GM19023 (cell line): ENCODE results near the gene ARHGEF40.

ENCODE experiments used
- ATAC-seq: cut with Tn5 transposase; IDR thresholded peaks from one replicate; pipeline ENCODE4 v1.9.1; 2021; ENCODE audit warnings: mild to moderate bottlenecking, moderate library complexity; ENCODE audit not compliant: unreplicated experiment

Gene ARHGEF40

DNA sequence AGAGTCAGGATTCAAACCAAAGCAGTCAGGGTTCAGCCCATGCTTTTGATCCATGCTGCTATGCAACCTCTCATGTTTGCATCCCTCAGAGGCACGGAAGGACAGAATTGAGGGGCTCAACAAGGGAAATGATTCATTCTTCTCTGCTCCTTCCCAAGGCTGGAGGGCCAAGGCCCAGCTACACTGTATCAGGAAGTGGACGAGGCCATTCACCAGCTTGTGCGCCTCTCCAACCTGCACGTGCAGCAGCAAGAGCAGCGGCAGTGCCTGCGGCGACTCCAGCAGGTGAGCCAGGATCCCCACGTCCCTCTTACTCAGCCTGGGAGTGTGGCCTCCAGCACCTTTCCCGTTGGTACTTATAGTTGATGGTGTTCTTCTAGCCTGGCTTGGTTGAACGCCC is 8.6 kb downstream of the ARHGEF40 start:
- no peak for ATAC-seq

DNA sequence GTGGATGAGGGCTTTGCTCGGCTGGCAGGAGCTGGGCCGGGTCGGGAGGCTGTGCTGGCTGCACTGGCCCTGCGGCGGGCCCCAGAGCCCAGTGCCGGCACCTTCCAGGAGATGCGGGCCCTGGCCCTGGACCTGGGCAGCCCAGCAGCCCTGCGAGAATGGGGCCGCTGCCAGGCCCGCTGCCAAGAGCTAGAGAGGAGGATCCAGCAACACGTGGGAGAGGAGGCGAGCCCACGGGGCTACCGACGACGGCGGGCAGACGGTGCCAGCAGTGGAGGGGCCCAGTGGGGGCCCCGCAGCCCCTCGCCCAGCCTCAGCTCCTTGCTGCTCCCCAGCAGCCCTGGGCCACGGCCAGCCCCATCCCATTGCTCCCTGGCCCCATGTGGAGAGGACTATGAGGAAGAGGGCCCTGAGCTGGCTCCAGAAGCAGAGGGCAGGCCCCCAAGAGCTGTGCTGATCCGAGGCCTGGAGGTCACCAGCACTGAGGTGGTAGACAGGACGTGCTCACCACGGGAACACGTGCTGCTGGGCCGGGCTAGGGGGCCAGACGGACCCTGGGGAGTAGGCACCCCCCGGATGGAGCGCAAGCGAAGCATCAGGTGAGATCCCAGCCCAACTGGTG is 11.5 kb downstream of the ARHGEF40 start:
- no peak for ATAC-seq

DNA sequence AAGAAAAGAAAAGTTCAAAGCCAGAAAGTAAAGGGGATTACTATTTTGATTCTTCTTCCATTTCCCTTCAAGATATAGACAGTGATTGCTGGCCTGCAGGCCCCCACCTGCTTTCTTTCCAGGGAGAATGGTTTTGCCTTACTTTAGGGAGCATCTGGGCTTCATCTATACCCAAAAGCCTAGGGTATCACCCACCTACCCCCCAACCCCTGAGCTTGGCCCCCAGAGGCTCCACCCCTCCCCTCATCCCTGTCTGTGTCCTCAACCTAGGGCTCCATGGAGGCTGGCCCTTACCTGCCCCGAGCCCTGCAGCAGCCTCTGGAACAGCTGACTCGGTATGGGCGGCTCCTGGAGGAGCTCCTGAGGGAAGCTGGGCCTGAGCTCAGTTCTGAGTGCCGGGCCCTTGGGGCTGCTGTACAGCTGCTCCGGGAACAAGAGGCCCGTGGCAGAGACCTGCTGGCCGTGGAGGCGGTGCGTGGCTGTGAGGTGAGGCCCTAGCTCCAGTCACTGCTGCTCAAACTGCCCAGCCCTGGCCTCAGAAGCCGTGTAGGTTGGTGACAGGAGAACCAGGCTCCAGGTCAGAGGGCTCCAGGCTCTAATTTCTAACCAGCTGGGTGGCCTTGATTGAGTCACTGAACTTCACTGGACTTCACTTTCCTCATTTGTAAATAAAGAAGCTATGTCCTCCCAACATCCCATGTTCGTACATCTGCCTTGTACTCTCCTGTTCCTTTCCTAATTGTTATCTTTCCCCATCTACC is 13.6 kb downstream of the ARHGEF40 start:
- no peak for ATAC-seq

DNA sequence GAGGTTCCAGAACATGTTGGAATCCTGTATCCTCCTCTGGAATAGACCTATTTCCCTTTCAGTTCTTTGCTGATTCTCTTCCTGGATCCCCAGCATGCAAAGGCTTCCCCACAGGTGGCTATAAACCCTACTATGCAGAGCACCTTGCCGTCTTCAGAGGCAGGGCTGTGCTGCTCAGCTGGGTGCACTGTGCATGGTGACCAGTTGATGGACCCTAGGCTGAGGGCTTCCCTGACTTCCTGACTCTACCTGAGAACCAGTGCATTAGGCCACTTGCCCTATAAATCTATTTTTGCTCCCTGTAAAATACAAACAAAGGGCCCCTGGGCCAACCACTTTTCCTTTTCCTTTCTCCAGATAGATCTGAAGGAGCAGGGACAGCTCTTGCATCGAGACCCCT is 14.3 kb downstream of the ARHGEF40 start:
- ATAC-seq, result no peak

DNA sequence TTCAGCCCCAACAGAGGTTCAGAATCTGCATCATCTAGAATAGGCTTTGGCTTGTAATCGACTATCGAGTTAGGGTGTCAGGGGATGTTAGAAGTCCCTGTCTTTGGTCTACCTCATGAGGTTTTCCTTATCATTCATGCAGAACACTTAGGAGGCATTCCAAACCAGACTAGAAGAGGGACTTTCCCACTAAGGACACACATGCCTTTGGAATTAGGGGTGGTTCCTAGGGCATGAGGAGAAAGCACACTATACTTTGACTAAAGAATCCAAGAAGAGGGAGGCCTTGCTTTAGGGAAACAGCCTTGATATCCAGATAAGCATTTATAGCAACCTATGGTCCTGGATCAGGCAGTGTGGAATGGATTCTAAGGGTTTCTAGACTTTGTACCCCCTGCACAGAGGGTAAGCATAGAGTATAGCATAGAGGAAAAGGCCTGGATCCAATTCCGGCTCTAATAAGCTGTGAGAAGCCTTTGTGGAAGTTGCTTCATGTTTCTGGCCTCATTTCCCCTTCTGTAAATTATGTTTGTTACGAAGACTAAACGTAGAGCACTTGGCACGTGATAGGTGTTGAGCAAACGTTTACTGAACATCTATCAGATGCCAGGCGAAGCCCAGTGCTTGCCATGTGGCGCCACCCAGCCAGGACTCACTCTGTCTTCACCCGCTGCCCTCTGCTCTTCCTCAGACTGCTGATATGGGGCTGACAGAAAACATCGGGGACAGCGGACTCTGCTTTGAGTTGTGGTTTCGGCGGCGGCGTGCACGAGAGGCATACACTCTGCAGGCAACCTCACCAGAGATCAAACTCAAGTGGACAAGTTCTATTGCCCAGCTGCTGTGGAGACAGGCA is 15.1 kb downstream of the ARHGEF40 start:
- ATAC-seq, result no peak

DNA sequence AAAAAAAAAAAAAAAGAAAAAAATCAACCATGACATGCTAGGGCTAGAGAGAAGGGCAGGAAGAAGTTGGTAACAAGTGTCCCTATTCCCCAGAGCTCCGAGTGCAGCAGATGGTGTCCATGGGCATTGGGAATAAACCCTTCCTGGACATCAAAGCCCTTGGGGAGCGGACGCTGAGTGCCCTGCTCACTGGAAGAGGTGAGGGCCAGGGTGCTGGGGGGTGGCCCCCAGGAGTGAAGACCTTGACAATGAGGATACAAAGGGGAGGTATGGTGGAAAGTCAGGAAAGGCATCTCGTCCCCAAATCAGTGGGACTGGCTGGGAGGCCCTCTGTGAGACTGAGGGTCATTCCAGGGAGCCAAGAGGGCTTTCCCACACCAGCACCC is 16.8 kb downstream of the ARHGEF40 start:
- no peak for ATAC-seq

DNA sequence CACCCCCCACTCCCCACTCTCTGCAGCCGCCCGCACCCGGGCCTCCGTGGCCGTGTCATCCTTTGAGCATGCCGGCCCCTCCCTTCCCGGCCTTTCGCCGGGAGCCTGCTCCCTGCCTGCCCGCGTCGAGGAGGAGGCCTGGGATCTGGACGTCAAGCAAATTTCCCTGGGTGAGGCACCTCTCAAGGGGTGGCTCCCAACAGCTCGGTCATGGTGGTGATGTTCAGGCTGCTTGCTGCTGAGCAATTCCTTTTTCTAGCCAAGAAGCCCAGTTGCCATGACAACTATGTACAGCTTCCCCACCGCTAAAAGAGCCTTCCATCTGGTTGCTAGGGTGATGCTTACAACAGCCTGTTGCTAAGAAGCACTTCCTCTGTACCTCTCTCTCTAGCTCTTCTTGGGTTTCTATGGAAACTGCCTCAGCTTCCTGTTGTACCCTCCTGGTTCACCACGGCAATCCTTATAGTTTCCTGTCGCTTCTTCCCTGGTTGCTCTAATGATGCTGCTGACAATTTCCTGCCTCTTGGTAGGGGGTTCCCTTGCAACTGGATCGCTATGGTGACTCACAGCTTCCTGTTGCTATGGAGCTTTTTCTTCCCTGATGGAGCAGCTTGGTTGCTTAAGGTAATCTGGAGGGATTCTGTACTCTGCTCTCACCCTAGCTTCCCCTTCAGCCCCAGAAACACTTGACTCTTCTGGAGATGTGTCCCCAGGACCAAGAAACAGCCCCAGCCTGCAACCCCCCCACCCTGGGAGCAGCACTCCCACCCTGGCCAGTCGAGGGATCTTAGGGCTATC is 17.4 kb downstream of the ARHGEF40 start:
- peak; percentile 54 for ATAC-seq

DNA sequence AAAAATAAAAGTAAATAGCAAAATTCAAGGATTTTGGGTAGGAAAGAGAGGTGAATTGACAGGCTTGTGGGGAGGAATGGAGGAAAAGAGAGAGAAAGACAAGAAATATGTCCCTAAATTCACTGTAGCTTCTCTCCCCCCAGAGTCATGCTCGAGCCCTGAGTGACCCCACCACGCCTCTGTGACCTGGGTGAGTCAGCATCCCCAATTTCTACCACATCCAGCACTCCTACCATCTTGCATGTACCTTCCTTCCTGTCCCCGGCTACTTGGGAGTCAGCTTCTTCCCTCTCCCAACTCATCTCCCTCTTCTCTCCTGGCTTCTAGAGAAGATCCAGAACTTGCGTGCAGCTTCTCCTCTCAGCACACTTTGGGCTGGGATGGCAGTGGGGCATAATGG is 18.6 kb downstream of the ARHGEF40 start:
- no peak for ATAC-seq

DNA sequence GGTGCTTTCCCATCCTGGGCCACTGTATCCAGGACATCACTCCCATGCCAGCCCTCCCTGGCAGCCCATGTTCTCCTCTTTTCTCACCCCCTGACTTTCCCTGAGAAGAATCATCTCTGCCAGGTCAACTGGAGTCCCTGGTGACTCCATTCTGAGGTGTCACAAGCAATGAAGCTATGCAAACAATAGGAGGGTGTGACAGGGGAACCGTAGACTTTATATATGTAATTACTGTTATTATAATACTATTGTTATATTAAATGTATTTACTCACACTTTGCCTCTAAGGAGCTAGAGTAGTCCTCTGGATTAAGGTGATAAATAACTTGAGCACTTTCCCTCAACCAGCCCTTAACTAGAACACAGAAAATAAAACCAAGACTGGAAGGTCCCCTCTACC is 19.2 kb downstream of the ARHGEF40 start:
- no peak for ATAC-seq

DNA sequence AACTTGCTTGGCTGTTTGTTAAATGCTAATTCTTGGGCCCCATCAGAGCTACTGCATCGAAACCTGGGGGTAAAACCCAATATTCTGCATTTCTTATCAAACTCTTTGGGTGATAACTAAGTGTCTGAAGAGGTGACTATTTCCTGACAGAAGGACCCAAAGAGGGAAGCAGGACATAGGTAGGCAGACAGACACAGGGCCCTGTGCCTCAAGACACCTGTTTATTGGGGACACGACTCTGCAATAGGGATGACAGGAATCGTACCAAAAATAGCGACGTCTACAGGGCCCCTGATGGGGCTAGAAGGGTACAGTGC is 19.7 kb downstream of the ARHGEF40 start:
- ATAC-seq, result no peak

DNA sequence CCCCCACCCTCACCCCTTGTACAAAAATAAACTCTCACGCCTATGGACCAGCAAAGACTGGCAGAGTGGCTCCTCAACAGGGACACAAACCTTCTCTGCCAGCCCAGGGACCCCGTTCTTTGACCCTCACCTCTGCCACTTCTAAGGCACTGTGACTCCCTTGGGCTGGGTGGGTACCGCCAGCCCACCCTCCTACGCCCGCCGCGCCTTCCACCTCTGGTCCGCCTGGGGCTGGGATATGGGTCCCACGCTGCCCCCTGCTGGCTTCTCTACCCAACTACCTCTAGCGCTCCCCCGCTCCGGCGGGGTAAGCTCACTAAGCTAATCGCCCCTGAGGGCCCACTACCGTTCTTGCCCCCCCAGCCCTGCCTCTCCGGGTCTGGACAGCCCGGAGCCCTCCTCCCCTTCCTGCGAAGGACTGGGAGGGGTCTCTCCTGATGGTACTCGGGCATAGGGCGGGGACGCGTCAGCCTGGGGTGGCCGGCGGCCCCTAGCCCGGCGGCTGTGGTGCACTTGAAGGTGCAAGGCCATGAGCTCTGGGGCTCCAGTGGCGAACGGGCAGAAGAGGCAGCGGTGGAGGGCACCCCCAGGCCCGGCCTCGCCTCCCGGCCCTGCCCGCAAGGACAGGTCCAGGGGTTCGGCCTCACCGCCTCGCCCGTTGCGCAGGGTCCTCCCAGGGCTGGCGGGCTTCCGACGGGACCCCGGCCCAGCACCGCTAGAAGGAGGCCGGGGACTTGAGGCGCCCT is 20.3 kb downstream of the ARHGEF40 start:
- ATAC-seq, result no peak

DNA sequence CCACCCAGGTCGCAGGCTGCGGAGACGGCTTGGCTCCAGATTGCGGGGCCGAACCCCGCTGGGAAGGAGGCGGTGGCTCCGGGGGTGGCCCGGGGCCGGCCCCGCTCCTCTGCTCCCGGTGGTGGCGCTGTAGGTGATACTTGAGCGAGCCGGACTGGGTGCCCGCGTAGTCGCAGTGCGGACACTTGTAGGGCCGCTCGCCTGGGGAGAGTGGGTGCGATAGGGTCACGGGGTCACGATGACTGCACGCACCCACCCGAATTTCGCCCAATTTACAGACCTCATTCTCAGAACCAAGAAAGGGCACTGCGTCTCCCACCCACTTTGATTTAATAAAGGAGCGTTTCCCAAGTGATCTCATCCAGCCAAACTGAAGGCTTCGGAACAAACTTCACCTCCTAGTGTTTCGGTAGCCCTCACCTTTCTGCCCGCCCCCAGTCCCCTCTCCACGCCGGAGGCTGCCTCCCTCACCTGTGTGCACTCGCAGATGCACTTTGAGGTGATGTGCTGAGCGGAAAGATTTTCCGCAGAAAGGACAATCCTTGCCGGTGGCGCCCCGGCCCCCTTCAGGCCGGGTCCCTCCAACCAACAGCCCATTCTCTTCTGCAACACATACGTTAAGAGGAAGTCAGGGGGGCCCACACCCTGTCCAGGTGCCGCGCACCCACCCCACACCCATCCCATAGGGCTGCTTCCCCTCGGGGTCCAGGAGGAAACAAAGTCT is 21.0 kb downstream of the ARHGEF40 start:
- no peak for ATAC-seq

DNA sequence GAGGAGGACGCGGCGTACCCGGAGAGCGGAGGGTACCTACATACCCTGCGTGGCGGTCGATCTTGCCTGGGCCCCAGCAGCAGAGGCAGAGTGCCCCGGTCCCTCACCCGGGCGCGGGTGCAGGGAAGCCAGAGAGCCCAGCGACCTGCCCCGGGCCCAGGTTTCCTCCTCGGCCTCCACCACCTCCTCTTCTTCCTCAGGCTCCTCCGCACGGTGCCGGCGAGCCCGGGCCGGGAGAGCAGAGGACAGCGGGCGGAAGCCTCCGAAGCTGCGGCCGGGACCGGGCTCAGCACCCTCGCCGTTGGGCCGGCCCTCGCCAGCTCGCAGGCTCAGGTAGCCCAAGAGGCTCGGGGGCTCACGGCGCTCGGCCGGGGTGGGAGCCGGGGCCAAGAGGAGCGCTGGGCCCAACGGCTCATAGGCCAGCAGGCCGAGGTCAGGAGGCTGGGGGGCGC is 21.7 kb downstream of the ARHGEF40 start:
- ATAC-seq, result no peak

DNA sequence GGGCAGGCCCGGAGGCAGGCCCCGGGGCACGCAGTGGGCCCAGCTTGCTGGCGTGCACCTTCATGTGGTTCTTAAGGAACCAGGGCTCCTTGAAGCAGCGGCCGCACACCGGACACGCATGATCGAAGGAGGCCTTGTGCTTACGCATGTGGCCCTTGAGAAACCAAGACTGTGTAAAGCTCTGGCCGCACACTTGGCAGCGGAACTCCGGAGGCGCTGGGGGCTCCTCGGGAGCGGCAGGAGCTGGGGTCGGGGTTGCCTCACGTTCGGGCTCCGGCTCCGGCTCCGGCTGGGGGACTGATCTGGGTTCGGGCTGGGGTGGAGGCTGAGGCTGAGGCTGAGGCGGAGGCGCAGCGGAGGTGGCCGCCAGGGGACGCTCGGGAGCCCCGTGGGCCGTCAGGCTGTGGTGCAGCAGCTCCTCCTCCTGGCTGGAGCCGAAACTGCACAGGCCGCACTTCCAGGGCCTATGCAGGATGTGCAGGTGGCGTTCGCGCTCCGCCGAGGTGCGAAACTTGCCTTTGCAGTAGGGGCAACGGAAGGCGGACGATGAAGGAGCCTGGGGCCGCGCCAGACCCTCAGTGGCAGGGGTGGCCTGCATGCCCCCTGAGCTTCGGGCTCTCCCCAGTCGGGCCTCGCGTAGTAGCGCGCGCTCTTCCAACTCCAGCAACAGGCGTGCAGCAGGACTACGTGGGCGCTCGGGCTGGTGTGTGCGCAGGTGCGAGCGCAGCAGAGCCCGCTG is 22.3 kb downstream of the ARHGEF40 start:
- ATAC-seq, result peak; percentile 94

DNA sequence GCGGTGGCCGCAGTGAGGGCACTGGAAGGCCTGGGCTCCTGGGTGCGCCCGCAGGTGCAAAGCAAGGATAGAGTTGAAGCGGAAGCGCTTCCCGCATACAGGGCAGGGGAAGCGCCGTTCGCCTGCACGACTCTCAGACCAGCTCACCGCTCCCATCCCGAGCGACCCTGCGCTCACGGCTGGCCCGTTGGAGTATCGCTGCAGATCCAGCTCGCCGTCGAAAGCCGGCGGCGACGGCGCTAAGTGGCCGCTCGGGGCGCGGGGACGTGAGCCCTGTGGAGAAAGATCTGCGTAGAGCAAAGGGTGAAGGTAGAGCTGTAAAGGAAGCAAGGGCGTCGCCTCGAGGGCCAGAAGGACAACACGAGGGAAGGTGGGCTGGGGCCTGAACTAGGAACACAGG is 22.9 kb downstream of the ARHGEF40 start:
- no peak for ATAC-seq

DNA sequence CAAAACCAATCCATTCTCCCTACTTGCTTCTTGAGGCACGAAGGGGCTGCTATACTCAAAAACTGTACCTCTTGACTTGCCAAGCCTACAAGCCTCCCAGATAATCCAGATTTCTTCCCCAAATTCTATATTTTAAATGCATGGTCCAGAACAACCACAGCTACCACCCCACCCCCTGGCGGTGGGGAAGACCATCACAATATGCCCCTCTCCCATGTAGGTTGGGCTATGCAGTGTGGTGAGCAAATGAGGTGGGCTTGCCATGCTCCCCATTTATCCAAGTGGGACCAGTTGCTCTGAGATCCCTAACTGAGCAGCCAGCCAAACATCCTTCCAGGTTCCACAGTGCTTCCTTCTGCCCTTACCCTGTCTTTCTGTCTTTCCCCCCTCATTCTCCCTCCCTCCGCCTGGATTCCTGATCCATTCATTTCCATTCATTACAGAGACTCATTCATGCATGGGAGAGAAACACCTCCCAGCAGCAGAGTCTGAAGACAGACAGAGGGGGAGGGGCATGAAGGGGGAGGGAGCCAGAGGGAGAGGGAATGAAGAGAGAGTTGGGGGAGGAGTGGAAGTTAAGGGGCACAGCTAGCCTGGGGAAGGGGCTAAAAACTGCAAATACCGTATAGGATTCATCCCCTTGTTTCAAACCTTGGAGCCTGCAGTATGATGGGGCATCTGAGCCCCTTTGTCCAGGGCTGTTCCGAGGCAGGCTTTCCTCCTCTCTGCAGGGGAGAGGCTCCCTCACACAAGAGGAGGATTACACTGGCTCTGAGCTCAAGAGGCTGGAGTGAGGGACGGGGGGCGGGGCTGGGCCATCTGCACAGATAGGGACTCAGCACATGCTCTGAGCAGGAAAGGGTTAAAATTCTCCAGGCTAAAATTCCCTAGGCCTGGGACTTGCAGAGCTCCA is 23.9 kb downstream of the ARHGEF40 start:
- ATAC-seq, result no peak

DNA sequence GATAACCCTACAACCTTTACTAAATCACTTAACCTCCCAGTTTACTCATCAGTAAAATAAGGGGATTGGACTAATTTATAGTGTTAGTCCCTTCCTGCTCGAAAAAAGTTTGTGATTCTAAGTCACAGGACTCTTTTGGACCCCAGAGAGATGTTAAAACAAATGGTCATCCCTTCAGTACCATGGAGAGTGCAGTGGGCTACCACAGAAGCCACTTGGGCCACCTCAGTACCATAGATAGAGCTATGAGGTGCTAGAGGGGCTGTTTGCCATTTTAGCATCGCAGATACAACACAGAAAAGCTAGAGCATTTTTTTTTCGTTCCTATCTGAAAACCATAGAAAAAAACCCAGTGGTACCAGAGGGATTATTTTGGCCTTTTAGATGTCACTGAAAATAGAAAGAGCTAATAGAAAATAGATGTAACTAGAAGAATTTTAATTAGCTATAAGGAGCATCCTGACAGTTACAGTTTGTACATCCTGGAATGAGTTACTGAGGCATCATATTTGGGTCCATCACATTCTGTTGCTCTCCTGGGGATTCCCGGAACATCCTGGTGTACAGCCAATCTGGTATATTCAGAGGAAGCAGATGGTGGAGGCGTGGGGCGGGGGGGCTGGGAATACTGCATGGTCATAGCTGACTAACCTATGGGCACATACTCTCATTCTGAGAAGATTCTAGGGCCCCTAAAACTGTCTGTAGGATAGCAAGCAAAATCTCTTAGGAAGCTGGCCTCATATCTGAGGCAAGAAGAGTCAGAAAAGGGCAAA is 25.5 kb downstream of the ARHGEF40 start:
- no peak for ATAC-seq
